PC-9 (cell line): ENCODE data around the gene KRT9. TPM values are rescaled to one million over a fixed set of nuclear protein-coding genes. Genes with fewer than 3 reads are reported as not detected.

Experiments
- BruUV-seq: library from RNA; stranded (reverse); fragments of 400-500 nt; replicated peaks from 2 replicates; lab custom pipeline; 2021; lab: Mats Ljungman, UMichigan
- CTCF ChIA-PET: fragments of 300-600 bp; sonication (Branson Sonifier 250); formaldehyde crosslinking; loops from one replicate; lab custom pipeline; 2022; ENCODE audit warnings: antibody characterized with exemption; lab: Charles Lee
- POLR2A ChIA-PET: fragments of 300-600 bp; sonication (Branson Sonifier 250); formaldehyde crosslinking; loops from one replicate; lab custom pipeline; 2022; ENCODE audit warnings: antibody characterized with exemption; ENCODE audit not compliant: unreplicated experiment; lab: Charles Lee
- DNase-seq, 2 experiments: peaks; one replicate each; pipeline versions ENCODE4 v3.0.0 to v3.0.0-alpha.2; 2015 to 2022; ENCODE audit warnings: mixed read lengths in 1 of 2
- H2AFZ ChIP-seq: fragments of 200-600 bp; sonication (generic); 2 replicates; pipeline ENCODE4 v1.8.1; 2017; ENCODE audit warnings: antibody characterized with exemption
- H3F3A ChIP-seq: fragments of 200-600 bp; sonication (generic); 2 replicates; pipeline ENCODE4 v1.8.1; 2017; ENCODE audit warnings: antibody characterized with exemption, mild to moderate bottlenecking, low read depth; ENCODE audit not compliant: insufficient read depth
- H3K27ac ChIP-seq: fragments of 200-600 bp; sonication (generic); 2 replicates; pipeline ENCODE4 v1.6.1; 2016; ENCODE audit warnings: mixed run types
- H3K27me3 ChIP-seq: fragments of 200-600 bp; sonication (generic); 2 replicates; pipeline ENCODE4 v1.6.1; 2016; ENCODE audit warnings: low read depth, mixed run types; ENCODE audit not compliant: insufficient read depth
- H3K36me3 ChIP-seq: fragments of 200-600 bp; sonication (generic); 2 replicates; pipeline ENCODE4 v1.6.1; 2016; ENCODE audit warnings: low read depth, mixed run types
- H3K4me1 ChIP-seq: fragments of 200-600 bp; sonication (generic); replicated peaks from 2 replicates; pipeline ENCODE4 v1.6.1; 2016; ENCODE audit warnings: mixed run types; ENCODE audit not compliant: insufficient read depth
- H3K4me2 ChIP-seq: fragments of 200-600 bp; sonication (generic); 2 replicates; pipeline ENCODE4 v1.6.1; 2017; ENCODE audit warnings: mixed run types
- H3K4me3 ChIP-seq: fragments of 200-600 bp; sonication (generic); 2 replicates; pipeline ENCODE4 v1.6.1; 2016; ENCODE audit warnings: mixed run types
- H3K79me2 ChIP-seq: fragments of 200-600 bp; sonication (generic); 2 replicates; pipeline ENCODE4 v1.6.1; 2017; ENCODE audit warnings: low read depth, mixed run types
- H3K9me2 ChIP-seq: fragments of 200-600 bp; sonication (generic); 2 replicates; pipeline ENCODE4 v1.8.1; 2017; ENCODE audit warnings: mild to moderate bottlenecking; ENCODE audit not compliant: insufficient read depth
- H3K9me3 ChIP-seq: fragments of 200-600 bp; sonication (generic); 2 replicates; pipeline ENCODE4 v1.8.1; 2016; ENCODE audit warnings: low read depth; ENCODE audit not compliant: insufficient read depth
- H4K20me1 ChIP-seq: fragments of 200-600 bp; sonication (generic); 2 replicates; pipeline ENCODE4 v1.8.1; 2017; ENCODE audit not compliant: insufficient read depth
- EZH2 ChIP-seq: fragments of 200-600 bp; sonication (generic); IDR thresholded peaks from 2 replicates; pipeline ENCODE4 v1.8.0; 2017; ENCODE audit warnings: antibody characterized with exemption, low read depth
- intact Hi-C: fragments of 100-400 bp; cut with micrococcal nuclease; formaldehyde crosslinking; loops from one replicate; pipeline ENCODE4 v1.10.0; 2022; ENCODE audit not compliant: unreplicated experiment
- total RNA-seq: library from RNA; stranded (reverse); gene quantifications from 2 replicates; pipeline ENCODE4 v1.2.3, GENCODE V29; 2021
- TF ChIP-seq, protein P1 (sequence below): fragments of 200-600 bp; sonication (generic); conservative IDR thresholded peaks from 2 replicates; pipeline ENCODE4 v1.6.1; 2017; ENCODE audit warnings: mixed run types, antibody characterized with exemption, mild to moderate bottlenecking, moderate library complexity

Gene KRT9
- total RNA-seq, 1 experiment from 2014 or later, result 0.55 TPM

DNA sequence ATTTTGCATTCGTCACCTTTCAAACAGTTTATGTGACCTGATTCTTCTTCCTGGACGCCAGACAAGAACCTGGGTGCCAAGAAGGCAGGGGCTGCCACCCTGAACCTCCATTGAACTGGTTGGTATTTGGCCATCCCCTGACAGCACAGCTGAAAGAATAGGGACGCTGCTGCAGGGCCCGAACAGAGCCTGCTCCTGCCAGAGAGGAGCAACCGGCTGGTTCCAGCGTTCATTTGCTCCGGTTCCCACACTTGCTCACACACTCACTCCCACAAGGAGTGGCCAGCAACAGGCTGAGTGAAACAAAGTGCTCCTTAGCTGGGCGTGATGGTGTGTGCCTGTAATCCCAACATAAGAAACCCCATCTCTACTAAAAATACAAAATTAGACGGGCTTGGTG lies 14.9 kb downstream of the KRT9 start:
- no peak overlapping the region for H3K4me3 ChIP-seq
- no peak overlapping the region for H3K4me2 ChIP-seq
- no peak for DNase-seq
- H4K20me1 ChIP-seq, result no peaks in the 10 kb centered on the region
- H3K9me2 ChIP-seq, result no peaks in the 10 kb centered on the region
- no peak overlapping the region for H3K27ac ChIP-seq
- peaks cover 39% of the 10 kb centered on the region for H3K4me1 ChIP-seq
- TF ChIP-seq, protein P1, sequence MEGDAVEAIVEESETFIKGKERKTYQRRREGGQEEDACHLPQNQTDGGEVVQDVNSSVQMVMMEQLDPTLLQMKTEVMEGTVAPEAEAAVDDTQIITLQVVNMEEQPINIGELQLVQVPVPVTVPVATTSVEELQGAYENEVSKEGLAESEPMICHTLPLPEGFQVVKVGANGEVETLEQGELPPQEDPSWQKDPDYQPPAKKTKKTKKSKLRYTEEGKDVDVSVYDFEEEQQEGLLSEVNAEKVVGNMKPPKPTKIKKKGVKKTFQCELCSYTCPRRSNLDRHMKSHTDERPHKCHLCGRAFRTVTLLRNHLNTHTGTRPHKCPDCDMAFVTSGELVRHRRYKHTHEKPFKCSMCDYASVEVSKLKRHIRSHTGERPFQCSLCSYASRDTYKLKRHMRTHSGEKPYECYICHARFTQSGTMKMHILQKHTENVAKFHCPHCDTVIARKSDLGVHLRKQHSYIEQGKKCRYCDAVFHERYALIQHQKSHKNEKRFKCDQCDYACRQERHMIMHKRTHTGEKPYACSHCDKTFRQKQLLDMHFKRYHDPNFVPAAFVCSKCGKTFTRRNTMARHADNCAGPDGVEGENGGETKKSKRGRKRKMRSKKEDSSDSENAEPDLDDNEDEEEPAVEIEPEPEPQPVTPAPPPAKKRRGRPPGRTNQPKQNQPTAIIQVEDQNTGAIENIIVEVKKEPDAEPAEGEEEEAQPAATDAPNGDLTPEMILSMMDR, result no peak
- TF ChIP-seq EZH2, result no peak
- BruUV-seq, result no TSS peak
- CTCF ChIA-PET, result no interaction called here
- no peaks in the 10 kb centered on the region for H3K9me3 ChIP-seq
- peaks cover 24% of the 10 kb centered on the region for H3F3A ChIP-seq
- H3K27me3 ChIP-seq, result no peaks in the 10 kb centered on the region
- H3K36me3 ChIP-seq, result no peaks in the 10 kb centered on the region
- POLR2A ChIA-PET, result interaction anchor here (0.5 to 0.6 kb wide), 2 partner anchors 35 to 720 kb away, joined by 3 to 7 read pairs; no protein-coding TSS in a partner anchor
- H3K79me2 ChIP-seq, result no peaks in the 10 kb centered on the region
- H2AFZ ChIP-seq, result no peak overlapping the region
- intact Hi-C loops, result no loop called here

DNA sequence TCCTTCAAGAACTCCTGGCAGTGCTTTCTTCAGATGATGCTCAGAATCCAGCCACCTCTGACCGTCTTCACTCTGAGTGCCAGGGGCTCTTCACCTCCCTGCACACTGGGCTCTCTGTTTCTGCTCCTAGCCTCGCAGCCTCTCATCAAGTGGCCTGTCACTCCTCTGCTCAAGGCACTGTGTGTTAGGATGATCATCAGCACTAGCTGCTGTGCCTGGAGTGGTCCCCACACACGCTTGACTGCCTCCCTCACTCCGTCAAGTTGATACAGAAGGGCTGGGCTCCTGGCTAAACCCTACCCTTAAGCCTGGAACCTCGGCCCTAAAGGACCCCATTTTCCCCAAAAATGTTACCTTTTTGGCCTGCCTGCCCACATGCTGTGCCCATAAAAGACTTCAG lies 15.6 kb downstream of the KRT9 start:
- Histone ChIP-seq H2AFZ (no peak overlapping the region), H3K36me3 (no peaks in the 10 kb centered on the region), H3K4me3 (no peak overlapping the region), H3K4me2 (no peak overlapping the region), H3K9me2 (no peaks in the 10 kb centered on the region), H3K4me1 (peaks cover 45% of the 10 kb centered on the region), H3K27me3 (no peaks in the 10 kb centered on the region), H3K9me3 (no peaks in the 10 kb centered on the region), H3K27ac (no peak overlapping the region), H3K79me2 (no peaks in the 10 kb centered on the region), H4K20me1 (no peaks in the 10 kb centered on the region), H3F3A (peaks cover 25% of the 10 kb centered on the region)
- TF ChIP-seq, protein P1, result no peak
- no peak for TF ChIP-seq EZH2
- no TSS peak for BruUV-seq
- CTCF ChIA-PET, result no interaction called here
- POLR2A ChIA-PET, result interaction anchor here (0.6 kb wide), 1 partner anchor 721 kb away, joined by 7 read pairs; no protein-coding TSS in a partner anchor
- no peak for DNase-seq
- intact Hi-C loops, result no loop called here

DNA sequence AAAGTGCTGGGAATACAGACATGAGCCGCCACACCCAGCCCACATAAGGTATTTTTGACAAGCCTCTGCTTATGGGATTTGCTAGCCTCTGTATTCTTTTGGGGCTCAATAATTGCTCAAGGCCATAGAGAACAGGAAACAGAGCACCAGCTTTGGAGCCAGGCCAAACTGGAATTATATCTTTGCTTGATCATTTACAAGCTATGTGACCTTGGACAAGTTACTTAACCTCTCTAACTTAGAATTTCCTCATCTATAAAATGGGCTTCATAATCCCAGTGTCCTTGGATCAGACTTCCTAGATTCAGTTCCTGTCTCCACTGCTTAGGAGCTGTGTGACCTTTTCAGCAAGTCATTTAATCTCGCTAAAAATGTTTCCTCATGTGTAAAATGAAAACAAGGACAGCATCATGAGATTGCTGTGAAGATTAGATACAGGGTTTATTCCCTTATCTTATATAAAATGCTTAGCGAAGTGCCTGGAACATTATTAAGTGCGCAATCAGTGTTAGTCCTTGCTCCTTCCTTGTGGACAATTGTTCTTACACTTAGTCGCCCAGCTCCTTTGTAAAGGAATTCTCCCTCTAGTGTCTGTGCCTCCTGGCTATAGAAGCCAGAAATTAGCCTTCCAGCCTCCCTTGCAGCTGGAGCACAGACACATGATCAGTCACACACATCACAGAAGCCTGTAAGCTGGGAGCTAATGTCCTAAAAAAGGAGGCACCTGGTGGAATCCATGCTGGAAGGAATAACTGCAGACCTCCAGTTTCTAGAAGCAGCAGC lies 16.6 kb downstream of the KRT9 start:
- no peaks in the 10 kb centered on the region for H3K9me3 ChIP-seq
- DNase-seq, result peak in 1 of 2 experiments; percentile 77
- H3K79me2 ChIP-seq, result no peaks in the 10 kb centered on the region
- CTCF ChIA-PET, result no interaction called here
- no peak for TF ChIP-seq EZH2
- TF ChIP-seq, protein P1, result no peak
- H3K27me3 ChIP-seq, result no peaks in the 10 kb centered on the region
- peak overlapping the region; percentile 40; the same call in 1 of the 2 replicates for H3K27ac ChIP-seq
- no peak overlapping the region for H2AFZ ChIP-seq
- no peak overlapping the region for H3K4me3 ChIP-seq
- H4K20me1 ChIP-seq, result no peaks in the 10 kb centered on the region
- H3K4me1 ChIP-seq, result peaks cover 54% of the 10 kb centered on the region
- POLR2A ChIA-PET, result no interaction called here
- no TSS peak for BruUV-seq
- H3K4me2 ChIP-seq, result peak overlapping the region; percentile 24
- H3K9me2 ChIP-seq, result no peaks in the 10 kb centered on the region
- intact Hi-C loops, result no loop called here
- peaks cover 35% of the 10 kb centered on the region for H3F3A ChIP-seq
- H3K36me3 ChIP-seq, result no peaks in the 10 kb centered on the region
